ENCODE data around the gene POLH. TPM values are rescaled to one million over a fixed set of nuclear protein-coding genes. Genes with fewer than 3 reads are reported as not detected.

POLH gene
- total and polyA plus RNA-seq, 9 of the 15 experiments (the other 6 are each of a cell fraction or from before 2014, with no cell fraction given): 5.8 to 31.6 (median 20.6) TPM

- BruUV-seq (replicated peaks): TSS peak; percentile 55
- H3K27ac ChIP-seq (ENCODE audit: extremely low read depth, low read depth, low read length): peak overlapping the region; percentile 97
- under 1% methylated on average over 41 of the region's 41 CpGs for WGBS (ENCODE audit: insufficient coverage, low coverage, missing lambda C conversion rate)
- peak overlapping the region; percentile 58 for H3K4me3 ChIP-seq
- ChIA-PET CTCF (ENCODE audit: low intra/inter-chr PET ratio) (interaction anchor here (1.6 kb wide), 1 partner anchor 143 kb away, joined by 4 read pairs; no protein-coding TSS in a partner anchor), POLR2A (interaction anchor here (0.6 to 11.8 kb wide), 69 partner anchors 8 to 1683 kb away, joined by 3 to 206 read pairs (median 4); partner anchors contain the start of genes CNPY3, HSP90AB1, POLH and POLR1C)
- ATAC-seq (peak; percentile 75), DNase-seq (ENCODE audit: extremely low read depth in 1 of 4, low spot score in 3 of 4) (peak; percentile 92 to 99 (median 96)), FAIRE-seq (peak; percentile 95)
- H3K27me3 ChIP-seq (ENCODE audit: control insufficient read depth in 2 of 2, insufficient read depth in 2 of 2, low read length in 2 of 2): no peaks in the 10 kb centered on the region; a peak in 1 of 5 replicates
- in situ Hi-C loops (cut with MboI): no loop called here
- peak overlapping the region; percentile 99 for H3K4me2 ChIP-seq (ENCODE audit: insufficient read depth, low read length)
- peak overlapping the region; percentile 95 to 98 for H3K9ac ChIP-seq (ENCODE audit: insufficient read depth in 1 of 2, low read depth in 2 of 2, low read length in 2 of 2)
- peak overlapping the region; percentile 62 for H2AFZ ChIP-seq (ENCODE audit: low read depth, low read length)
- peaks cover 29% of the 10 kb centered on the region for H3K36me3 ChIP-seq (ENCODE audit: control insufficient read depth, insufficient read depth, low read length)
- intact Hi-C loops (cut with micrococcal nuclease): loop anchor here (2.0 to 10.0 kb wide), 4 partner anchors 38 to 595 kb away; partner anchors contain the start of genes MRPL14, POLH, SLC29A1 and TMEM63B
- peaks cover 40 to 59% of the 10 kb centered on the region in 2 experiments for H3K4me1 ChIP-seq (replicated peaks in 1 of 2; ENCODE audit: control insufficient read depth in 2 of 2, insufficient read depth in 2 of 2, low read length in 2 of 2)
- peaks cover 6% of the 10 kb centered on the region for H3K9me1 ChIP-seq (ENCODE audit: control insufficient read depth, insufficient read depth, low read length)
- no peaks in the 10 kb centered on the region for H3K9me3 ChIP-seq (replicated peaks; ENCODE audit: control insufficient read depth, insufficient read depth, low read depth, low read length)
- H3K79me2 ChIP-seq (ENCODE audit: control insufficient read depth, insufficient read depth, low read length): peaks cover 55% of the 10 kb centered on the region
- no peaks in the 10 kb centered on the region for H4K20me1 ChIP-seq (replicated peaks; ENCODE audit: control insufficient read depth, insufficient read depth, low read length)
- TF ChIP-seq ZNF668 (CRISPR knock-in tag; IDR thresholded peaks at IDR 0.05): peak; percentile 81; the same call in 1 of the 2 replicates
- TF ChIP-seq CTCF (IDR thresholded peaks at IDR 0.05 in 2 of 3, conservative IDR thresholded peaks at IDR 0.05 in 1 of 3; ENCODE audit: insufficient read depth in 2 of 3, low read depth in 1 of 3, low read length in 3 of 3): no peak
- TF ChIP-seq, protein P1, sequence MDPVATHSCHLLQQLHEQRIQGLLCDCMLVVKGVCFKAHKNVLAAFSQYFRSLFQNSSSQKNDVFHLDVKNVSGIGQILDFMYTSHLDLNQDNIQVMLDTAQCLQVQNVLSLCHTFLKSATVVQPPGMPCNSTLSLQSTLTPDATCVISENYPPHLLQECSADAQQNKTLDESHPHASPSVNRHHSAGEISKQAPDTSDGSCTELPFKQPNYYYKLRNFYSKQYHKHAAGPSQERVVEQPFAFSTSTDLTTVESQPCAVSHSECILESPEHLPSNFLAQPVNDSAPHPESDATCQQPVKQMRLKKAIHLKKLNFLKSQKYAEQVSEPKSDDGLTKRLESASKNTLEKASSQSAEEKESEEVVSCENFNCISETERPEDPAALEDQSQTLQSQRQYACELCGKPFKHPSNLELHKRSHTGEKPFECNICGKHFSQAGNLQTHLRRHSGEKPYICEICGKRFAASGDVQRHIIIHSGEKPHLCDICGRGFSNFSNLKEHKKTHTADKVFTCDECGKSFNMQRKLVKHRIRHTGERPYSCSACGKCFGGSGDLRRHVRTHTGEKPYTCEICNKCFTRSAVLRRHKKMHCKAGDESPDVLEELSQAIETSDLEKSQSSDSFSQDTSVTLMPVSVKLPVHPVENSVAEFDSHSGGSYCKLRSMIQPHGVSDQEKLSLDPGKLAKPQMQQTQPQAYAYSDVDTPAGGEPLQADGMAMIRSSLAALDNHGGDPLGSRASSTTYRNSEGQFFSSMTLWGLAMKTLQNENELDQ (CRISPR knock-in tag; IDR thresholded peaks at IDR 0.05; ENCODE audit: borderline replicate concordance): 0 out of 2 replicates have a peak, but pooled peaks have one; percentile 81
- TF ChIP-seq ZNF740 (CRISPR knock-in tag; IDR thresholded peaks at IDR 0.05): no peak
- TF ChIP-seq ZNF740 (tag; IDR thresholded peaks at IDR 0.05): no peak; a peak in 1 of 4 replicates
- no peak for TF ChIP-seq PREB (CRISPR knock-in tag; IDR thresholded peaks at IDR 0.05)
- TF ChIP-seq TCF7 (IDR thresholded peaks at IDR 0.05; ENCODE audit: borderline replicate concordance): 0 out of 2 replicates have a peak, but pooled peaks have one; percentile 63
- no peak for TF ChIP-seq PCBP1 (IDR thresholded peaks at IDR 0.05; ENCODE audit: low read depth, low read length, poor library complexity, severe bottlenecking)
- TF ChIP-seq CBX2 (IDR thresholded peaks at IDR 0.05; ENCODE audit: insufficient read depth, low read length, poor library complexity, severe bottlenecking): no peak
Measured at GRCh38 chr6:43629505-43630300, 53.7 kb downstream of the POLH start.
